MM.1S (cell line): Measurements from ENCODE around the gene HIC1.

Source experiments
- DNase-seq: peaks from one replicate; pipeline ENCODE4 v3.0.0-alpha.2; 2015
- H2AFZ ChIP-seq: fragments of 300-600 bp; sonication (generic); 2 replicates; pipeline ENCODE4 v1.6.0; 2016; ENCODE audit warnings: antibody characterized with exemption, low read length
- H3F3A ChIP-seq: fragments of 300-600 bp; sonication (generic); 2 replicates; pipeline ENCODE4 v1.6.1; 2016; ENCODE audit warnings: mild to moderate bottlenecking, antibody characterized with exemption, low read length, moderate library complexity, mixed read lengths; ENCODE audit not compliant: insufficient read depth
- H3K27ac ChIP-seq: fragments of 300-600 bp; sonication (generic); 2 replicates; pipeline ENCODE4 v1.5.1; 2016; ENCODE audit warnings: mild to moderate bottlenecking, low read length
- H3K27me3 ChIP-seq: fragments of 300-600 bp; sonication (generic); replicated peaks from 2 replicates; pipeline ENCODE4 v1.6.0; 2016; ENCODE audit warnings: low read length; ENCODE audit not compliant: insufficient read depth
- H3K36me3 ChIP-seq: fragments of 300-600 bp; sonication (generic); replicated peaks from 2 replicates; pipeline ENCODE4 v1.6.1; 2016; ENCODE audit warnings: mild to moderate bottlenecking, low read length, mixed read lengths; ENCODE audit not compliant: insufficient read depth
- H3K4me1 ChIP-seq: fragments of 300-600 bp; sonication (generic); 2 replicates; pipeline ENCODE4 v1.6.1; 2016; ENCODE audit warnings: low read length, mixed read lengths
- H3K4me2 ChIP-seq: fragments of 300-600 bp; sonication (generic); 2 replicates; pipeline ENCODE4 v1.6.0; 2016; ENCODE audit warnings: low read depth, low read length
- H3K4me3 ChIP-seq: fragments of 300-600 bp; sonication (generic); 2 replicates; pipeline ENCODE4 v1.5.1; 2016; ENCODE audit warnings: low read length, mixed read lengths
- H3K79me2 ChIP-seq: fragments of 300-600 bp; sonication (generic); 2 replicates; pipeline ENCODE4 v1.6.1; 2016; ENCODE audit warnings: mixed run types, low read length, mixed read lengths
- H3K9ac ChIP-seq: fragments of 300-600 bp; sonication (generic); 2 replicates; pipeline ENCODE4 v1.6.1; 2016; ENCODE audit warnings: low read length, mixed read lengths
- H3K9me2 ChIP-seq: fragments of 300-600 bp; sonication (generic); replicated peaks from 2 replicates; pipeline ENCODE4 v1.6.1; 2016; ENCODE audit warnings: mild to moderate bottlenecking, low read length, mixed read lengths; ENCODE audit not compliant: insufficient read depth
- H3K9me3 ChIP-seq: fragments of 300-600 bp; sonication (generic); replicated peaks from 2 replicates; pipeline ENCODE4 v1.6.1; 2016; ENCODE audit warnings: mild to moderate bottlenecking, low read length, mixed read lengths; ENCODE audit not compliant: insufficient read depth
- H4K20me1 ChIP-seq: fragments of 300-600 bp; sonication (generic); 2 replicates; pipeline ENCODE4 v1.6.1; 2016; ENCODE audit warnings: mild to moderate bottlenecking, low read length, moderate library complexity, mixed read lengths; ENCODE audit not compliant: insufficient read depth
- CTCF ChIP-seq: fragments of 300-600 bp; sonication (generic); IDR thresholded peaks from 2 replicates; pipeline ENCODE4 v1.5.1; 2016; ENCODE audit warnings: antibody characterized with exemption, low read length, mixed read lengths
- EZH2 ChIP-seq: fragments of 300-600 bp; sonication (generic); optimal IDR thresholded peaks from 2 replicates; pipeline ENCODE3; 2017; ENCODE audit warnings: low read depth, mild to moderate bottlenecking, antibody characterized with exemption, low read length, mixed read lengths
- EZH2phosphoT487 ChIP-seq: fragments of 300-600 bp; sonication (generic); IDR thresholded peaks from 2 replicates; pipeline ENCODE4 v1.6.1; 2018; ENCODE audit warnings: antibody characterized with exemption, low read length

Gene HIC1

GRCh38 chr17:2042933-2043332 is 12.0 kb upstream of the HIC1 start:
- no peaks in the 10 kb centered on the region for H3K27me3 ChIP-seq
- no peak overlapping the region for H2AFZ ChIP-seq
- TF ChIP-seq EZH2phosphoT487 (no peak), CTCF (no peak), EZH2 (no peak)
- no peaks in the 10 kb centered on the region for H3K9me3 ChIP-seq
- H3K4me2 ChIP-seq: peak overlapping the region; percentile 99; the same call in 1 of the 2 replicates
- no peaks in the 10 kb centered on the region for H3K36me3 ChIP-seq
- peaks cover 8% of the 10 kb centered on the region; the same call in 1 of the 2 replicates for H3K4me1 ChIP-seq
- no peaks in the 10 kb centered on the region for H3F3A ChIP-seq
- peak overlapping the region; percentile 93; the same call in 1 of the 2 replicates for H3K9ac ChIP-seq
- no peak overlapping the region for H3K27ac ChIP-seq
- H3K79me2 ChIP-seq: peaks cover 23% of the 10 kb centered on the region
- H4K20me1 ChIP-seq: no peaks in the 10 kb centered on the region
- H3K4me3 ChIP-seq: peak overlapping the region; percentile 87
- no peaks in the 10 kb centered on the region for H3K9me2 ChIP-seq
- no peak for DNase-seq

- Histone ChIP-seq H3K27ac (no peak overlapping the region), H4K20me1 (no peaks in the 10 kb centered on the region), H3K4me2 (no peak overlapping the region)
Measured at GRCh38 chr17:2043785-2044184, 11.1 kb upstream of the HIC1 start.

GRCh38 chr17:2044263-2044894 is 10.5 kb upstream of the HIC1 start:
- Histone ChIP-seq H2AFZ (no peak overlapping the region), H3K27me3 (peaks cover 3% of the 10 kb centered on the region; the same call in 1 of the 2 replicates), H3K9ac (no peak overlapping the region), H3K36me3 (no peaks in the 10 kb centered on the region), H4K20me1 (no peaks in the 10 kb centered on the region), H3K4me3 (no peak overlapping the region), H3K79me2 (peaks cover 23% of the 10 kb centered on the region), H3K4me1 (peaks cover 8% of the 10 kb centered on the region; the same call in 1 of the 2 replicates), H3K27ac (no peak overlapping the region), H3K9me2 (no peaks in the 10 kb centered on the region), H3K4me2 (no peak overlapping the region), H3F3A (no peaks in the 10 kb centered on the region), H3K9me3 (no peaks in the 10 kb centered on the region)
- TF ChIP-seq EZH2phosphoT487 (no peak), EZH2 (no peak), CTCF (no peak)
- no peak for DNase-seq

More at GRCh38 chr17:2043785-2044184, 11.1 kb upstream of the HIC1 start:
- H3F3A ChIP-seq: no peaks in the 10 kb centered on the region
- peaks cover 2% of the 10 kb centered on the region; the same call in 1 of the 2 replicates for H3K27me3 ChIP-seq
- H3K4me1 ChIP-seq: peaks cover 8% of the 10 kb centered on the region; the same call in 1 of the 2 replicates
- H3K9me3 ChIP-seq: no peaks in the 10 kb centered on the region
- no peak overlapping the region for H3K4me3 ChIP-seq
- H3K9me2 ChIP-seq: no peaks in the 10 kb centered on the region
- H2AFZ ChIP-seq: no peak overlapping the region
- no peak overlapping the region for H3K9ac ChIP-seq
- peaks cover 23% of the 10 kb centered on the region for H3K79me2 ChIP-seq
- TF ChIP-seq EZH2phosphoT487: no peak
- no peak for TF ChIP-seq CTCF
- no peak for TF ChIP-seq EZH2
- no peak for DNase-seq
- no peaks in the 10 kb centered on the region for H3K36me3 ChIP-seq
